GM19463 (cell line): ENCODE results near the gene YIF1A.

Experiments
- ATAC-seq: cut with Tn5 transposase; IDR thresholded peaks from one replicate; pipeline ENCODE4 v1.9.1; 2021; ENCODE audit warnings: mild to moderate bottlenecking, moderate library complexity; ENCODE audit not compliant: unreplicated experiment

Gene YIF1A

GRCh38 chr11:66248903-66249302, 40.0 kb downstream of the YIF1A start:
- no peak for ATAC-seq

DNA sequence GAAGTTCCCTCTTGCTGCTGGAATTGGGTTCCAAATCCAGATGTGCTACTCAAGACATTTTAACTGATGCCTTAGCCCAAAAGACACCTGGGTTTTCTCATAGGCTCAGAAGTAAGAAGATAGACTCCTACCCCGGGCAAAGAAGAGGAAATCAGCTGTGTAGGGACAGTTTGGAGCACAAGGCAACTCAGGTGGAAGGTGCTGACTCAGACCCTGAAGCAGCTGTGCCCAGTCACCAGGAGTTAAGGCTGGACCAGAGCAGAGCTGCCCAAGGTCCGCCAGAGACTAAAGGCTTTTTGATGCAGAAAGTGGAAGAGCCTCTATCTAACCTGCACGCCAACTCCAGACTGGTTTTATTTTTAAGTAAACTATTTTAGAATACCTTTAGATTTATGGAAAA, 41.1 kb downstream of the YIF1A start:
- ATAC-seq: no peak

- no peak for ATAC-seq
Measured at GRCh38 chr11:66247295-66247694, 41.6 kb downstream of the YIF1A start.

DNA sequence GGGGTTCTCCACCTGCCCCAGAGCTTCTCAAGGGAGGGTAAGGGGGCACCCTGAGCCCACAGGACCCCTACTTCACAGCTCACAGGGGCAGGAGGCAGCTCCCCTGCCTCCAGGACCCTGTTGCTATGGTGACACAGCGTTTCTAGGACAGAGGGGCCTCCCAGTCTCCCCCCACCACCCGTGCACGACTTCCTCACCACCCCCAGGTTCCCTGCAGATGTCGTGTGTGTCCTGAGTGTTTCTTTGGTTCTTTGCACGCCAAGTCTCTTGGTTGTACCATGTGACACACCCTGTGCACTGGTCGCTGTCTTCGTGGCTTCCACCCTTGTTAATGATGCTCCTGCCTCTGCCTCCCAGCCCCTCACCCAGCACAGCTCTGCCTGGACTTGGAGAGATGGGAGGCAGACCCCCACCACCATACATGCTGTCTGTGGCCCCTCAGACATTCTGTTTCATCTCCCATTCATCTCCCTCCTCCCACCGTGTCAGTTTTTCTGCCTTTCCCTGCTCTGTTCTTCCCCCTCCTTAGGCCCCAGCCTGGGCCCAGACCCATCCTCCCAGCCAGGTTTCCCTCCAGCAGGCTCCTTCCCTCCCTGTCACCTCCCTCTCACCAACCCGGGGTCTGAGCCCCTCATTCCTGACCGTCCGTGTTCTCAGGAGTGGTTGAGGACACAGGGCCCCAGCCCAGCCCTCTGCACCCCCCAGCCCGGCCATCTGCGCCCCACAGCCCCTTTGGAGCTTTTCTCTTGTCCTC, 45.0 kb downstream of the YIF1A start:
- no peak for ATAC-seq

DNA sequence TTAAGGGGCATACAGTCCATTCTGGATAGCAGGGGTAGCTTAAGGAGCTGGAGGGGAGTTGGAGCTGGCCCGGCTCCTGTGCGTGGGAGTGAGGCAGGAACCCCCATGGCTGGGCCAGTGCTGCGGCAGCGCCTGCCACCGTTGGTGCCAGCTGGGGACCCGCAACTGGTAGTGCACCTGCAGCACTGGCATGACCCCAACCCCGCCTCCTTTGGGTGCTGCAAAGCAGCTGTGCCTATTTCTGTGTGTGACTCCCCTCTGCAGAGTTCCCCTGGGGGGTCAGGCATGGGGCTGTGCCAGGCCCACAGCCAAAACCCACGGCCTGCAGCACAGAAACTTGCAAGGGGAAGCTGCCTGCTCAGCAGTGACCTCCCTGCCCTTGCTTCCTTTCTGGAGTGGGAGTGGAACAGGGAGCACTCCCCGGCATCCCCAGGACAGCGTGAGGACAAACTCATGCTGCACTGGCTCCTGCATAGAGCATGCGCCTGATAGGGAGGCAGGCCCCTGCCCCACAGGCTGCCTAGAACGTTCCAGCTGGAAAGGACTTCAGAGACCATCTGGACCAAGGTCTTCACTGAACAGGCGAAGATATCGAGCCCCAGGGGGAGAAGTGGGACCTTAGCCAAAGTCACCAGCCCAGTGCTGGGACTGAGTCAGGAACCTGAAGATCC, 46.7 kb downstream of the YIF1A start:
- no peak for ATAC-seq

DNA sequence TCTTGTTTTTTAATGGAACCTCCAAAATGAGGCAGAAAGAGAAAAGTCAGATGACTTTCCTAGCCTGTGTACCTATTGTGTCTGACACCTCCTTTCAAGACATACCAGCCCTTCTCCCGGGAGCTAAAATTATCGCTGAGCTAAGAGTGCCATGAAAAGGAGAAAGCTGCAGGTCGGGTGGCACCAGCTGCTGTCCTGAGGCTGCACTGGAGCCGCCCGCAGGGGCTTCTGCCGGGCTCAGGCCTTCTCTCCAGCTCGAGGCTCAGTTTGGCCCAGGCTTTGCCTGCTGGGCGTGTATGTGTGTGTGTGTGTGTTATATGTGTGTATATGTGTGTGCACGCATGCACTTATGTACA, 48.2 kb downstream of the YIF1A start:
- no peak for ATAC-seq

DNA sequence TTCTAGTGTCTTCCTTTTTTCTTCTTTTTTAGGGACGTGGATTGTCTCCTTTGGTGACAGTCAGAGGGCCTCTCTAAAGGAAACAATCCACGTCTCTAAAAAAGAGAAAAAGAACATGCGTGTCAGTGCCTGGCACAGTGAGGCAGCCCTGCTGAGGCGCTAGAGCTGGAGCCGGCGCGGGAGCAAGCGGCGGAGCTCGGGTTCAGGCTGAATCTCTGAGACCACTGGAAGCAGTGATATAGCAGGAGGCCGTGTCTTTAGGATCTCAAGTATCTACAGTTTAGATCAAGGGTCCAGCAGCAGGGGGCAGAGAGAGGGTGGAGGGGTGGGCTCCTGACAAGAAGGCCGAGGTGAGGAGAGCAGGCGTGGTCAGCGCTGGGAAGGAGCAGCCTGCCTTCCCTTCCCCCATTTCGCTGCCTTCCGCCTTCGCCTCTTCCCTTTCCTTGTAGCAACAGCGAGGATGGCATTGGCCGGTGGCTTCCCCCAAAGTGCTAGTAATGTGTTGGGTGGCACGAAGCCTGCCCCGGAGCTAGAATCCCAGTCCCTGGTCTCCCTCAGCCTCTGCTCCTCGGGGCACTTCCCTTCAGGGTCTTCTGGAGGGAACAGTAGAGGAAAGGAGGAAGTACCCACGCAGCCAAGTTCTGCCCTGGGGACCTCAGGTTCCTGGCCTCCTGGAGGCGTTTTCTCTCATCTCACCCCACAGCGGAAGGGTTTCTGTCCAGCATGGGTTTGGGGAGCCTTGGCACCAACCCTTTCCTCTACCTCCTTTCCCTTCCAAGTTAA, 48.8 kb downstream of the YIF1A start:
- no peak for ATAC-seq

GRCh38 chr11:66239511-66239910, 49.4 kb downstream of the YIF1A start:
- no peak for ATAC-seq

DNA sequence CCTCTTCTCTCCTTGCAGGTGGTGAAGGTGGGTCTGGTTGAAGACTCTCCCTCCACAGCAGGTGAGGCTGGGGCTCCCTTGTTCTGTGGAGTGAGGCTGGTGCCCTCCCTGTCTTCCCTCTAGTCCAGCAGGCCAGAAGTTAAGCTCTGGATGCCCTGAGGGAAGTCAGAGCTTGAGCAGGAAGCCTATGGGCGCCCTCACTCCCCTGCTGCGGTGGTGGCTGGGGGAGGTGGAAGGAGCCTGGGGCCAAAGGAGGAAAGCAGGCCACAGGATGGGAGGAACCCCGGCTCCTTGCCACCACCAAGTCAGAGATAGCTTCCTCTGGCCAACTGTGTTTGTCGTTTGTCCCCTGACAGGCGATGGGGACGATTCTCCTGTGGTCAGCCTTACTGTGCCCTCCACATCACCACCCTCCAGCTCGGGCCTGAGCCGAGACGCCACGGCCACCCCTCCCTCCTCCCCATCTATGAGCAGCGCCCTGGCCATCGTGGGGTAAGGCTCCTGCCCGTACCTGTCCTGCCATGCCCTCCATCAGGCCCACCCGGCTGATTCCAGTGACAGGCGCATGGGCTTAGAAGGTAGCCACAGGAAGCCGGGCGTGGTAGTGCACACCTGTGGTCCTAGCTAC, 50.0 kb downstream of the YIF1A start:
- no peak for ATAC-seq

DNA sequence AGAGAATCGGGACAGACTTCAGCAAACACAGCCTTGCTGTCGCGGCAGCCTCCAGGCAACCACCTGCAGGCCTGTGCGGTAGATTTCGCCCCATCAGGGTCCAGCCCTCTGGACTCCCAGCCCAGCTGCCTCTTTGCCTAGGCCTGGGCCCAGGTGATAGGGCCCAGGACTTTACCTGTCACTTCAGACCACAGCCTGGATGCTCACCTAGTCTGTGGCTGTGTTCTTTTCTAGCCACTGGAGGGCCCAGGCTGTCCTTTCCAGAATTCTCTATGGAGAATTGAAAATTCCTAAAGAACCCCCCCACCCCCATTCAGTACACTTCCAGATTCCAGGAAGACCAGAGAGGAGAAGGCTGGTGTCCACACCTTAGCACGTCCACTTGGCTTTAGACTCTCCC, 51.1 kb downstream of the YIF1A start:
- ATAC-seq: no peak

GRCh38 chr11:66235141-66235540, 53.8 kb downstream of the YIF1A start:
- ATAC-seq: no peak
